GM18508 (cell line): Measurements from ENCODE around the gene MID1.

Source experiments
- ATAC-seq: cut with Tn5 transposase; IDR thresholded peaks from one replicate; pipeline ENCODE4 v1.9.1; 2021; ENCODE audit warnings: moderate number of reproducible peaks; ENCODE audit not compliant: insufficient read depth, unreplicated experiment

The MID1 gene

GRCh38 chrX:10578527-10578926, 41.9 kb downstream of the MID1 start:
- no peak for ATAC-seq

- no peak for ATAC-seq
These were observed 42.5 kb downstream of the MID1 start for GRCh38 chrX:10577853-10578252.

- no peak for ATAC-seq
These were observed 43.5 kb downstream of the MID1 start for GRCh38 chrX:10576777-10577447.

- ATAC-seq: no peak
These were observed 44.2 kb downstream of the MID1 start for GRCh38 chrX:10576186-10576585.

- ATAC-seq: no peak
These were observed 45.7 kb downstream of the MID1 start for GRCh38 chrX:10574663-10575062.

GRCh38 chrX:10571260-10571659, 49.1 kb downstream of the MID1 start:
- ATAC-seq: no peak

- ATAC-seq: no peak
These were observed 49.8 kb downstream of the MID1 start for GRCh38 chrX:10570601-10571000.

- ATAC-seq: no peak
These were observed 50.4 kb downstream of the MID1 start for GRCh38 chrX:10569946-10570345.

GRCh38 chrX:10568428-10568827, 52.0 kb downstream of the MID1 start:
- no peak for ATAC-seq

- no peak for ATAC-seq
These were observed 53.2 kb downstream of the MID1 start for GRCh38 chrX:10567136-10567535.

- no peak for ATAC-seq
These were observed 53.7 kb downstream of the MID1 start for GRCh38 chrX:10566716-10567097.

- no peak for ATAC-seq
These were observed 55.9 kb downstream of the MID1 start for GRCh38 chrX:10564484-10564883.

GRCh38 chrX:10557166-10557565, 63.2 kb downstream of the MID1 start:
- ATAC-seq: no peak

GRCh38 chrX:10556405-10556804, 64.0 kb downstream of the MID1 start:
- no peak for ATAC-seq

GRCh38 chrX:10555846-10556245, 64.5 kb downstream of the MID1 start:
- ATAC-seq: no peak

- ATAC-seq: no peak
These were observed 65.6 kb downstream of the MID1 start for GRCh38 chrX:10554612-10555270.

- no peak for ATAC-seq
These were observed 71.1 kb downstream of the MID1 start for GRCh38 chrX:10549280-10549679.

- ATAC-seq: no peak
These were observed 71.7 kb downstream of the MID1 start for GRCh38 chrX:10548688-10549087.

- no peak for ATAC-seq
These were observed 74.5 kb downstream of the MID1 start for GRCh38 chrX:10545882-10546281.

GRCh38 chrX:10542586-10542985, 77.8 kb downstream of the MID1 start:
- ATAC-seq: no peak

GRCh38 chrX:10538831-10539230, 81.6 kb downstream of the MID1 start:
- ATAC-seq: no peak

- no peak for ATAC-seq
These were observed 83.1 kb downstream of the MID1 start for GRCh38 chrX:10537308-10537707.
